GM12878 (cell line): Measurements from ENCODE around the gene CDCA8. TPM values are rescaled to one million over a fixed set of nuclear protein-coding genes. Genes with fewer than 3 reads are reported as not detected.

ENCODE experiments used
- polyA plus RNA-seq, 11 experiments: library from polyadenylated mRNA; depleted of rRNA in 4 of 11; unstranded in 6 of 11; stranded (reverse) in 5 of 11; fragments of >200 nt; fragmentation: Nextera tagmentation in 4 of 11; fragmentation: Illumina TruSeq in 1 of 11; extraction: Ambion mirVana in 4 of 11; extraction: Trizol in 1 of 11; gene quantifications; 1 replicate in 1 of 11; 2 replicates in 10 of 11; pipeline versions ENCODE4 v1.2.1 to v1.2.3, GENCODE V29; 2011 to 2016; ENCODE audit warnings: inconsistent platforms in 2 of 11, missing spikeins in 2 of 11, low read depth in 1 of 11
- small RNA-seq: library from RNA; depleted of rRNA; stranded (forward); fragments of <200 nt; gene quantifications from one replicate; pipeline ENCODE3, GENCODE V24; 2014
- total RNA-seq, 4 experiments: library from RNA; depleted of rRNA in 3 of 4; stranded (reverse); fragments of >200 nt in 3 of 4; fragmentation: Illumina TruSeq in 1 of 4; extraction: Trizol in 1 of 4; gene quantifications; 2 replicates each; pipeline versions ENCODE4 v1.2.1 to v1.2.3, GENCODE V29; 2013 to 2021

Gene CDCA8
- total and polyA plus RNA-seq, 10 of the 15 experiments (the other 5 are each of a cell fraction or from before 2014, with no cell fraction given), result 21.3 to 98.1 (median 61.4) TPM

Small RNA genes lying within 50 kb of the gene (small RNA-seq; reads per million reads assigned to genes)
- gene RF00019, result not detected

Other genes with a start within 250 kb of the CDCA8 start
Only the 7 nearest of the 11 such genes appear.
- gene DNALI1, start 135.6 kb upstream of the CDCA8 start, total RNA-seq (2014; rRNA removed), result not detected in 2 replicates
- not detected in 2 replicates for gene DNALI1, start 135.6 kb upstream of the CDCA8 start, total RNA-seq (2014; rRNA removed; fragmentation: Illumina TruSeq; extraction: Trizol)
- gene DNALI1, start 135.6 kb upstream of the CDCA8 start, total RNA-seq (2021), result not detected in 2 replicates
- not detected in 2 replicates for gene DNALI1, start 135.6 kb upstream of the CDCA8 start, polyA plus RNA-seq (2011; rRNA removed)
- gene DNALI1, start 135.6 kb upstream of the CDCA8 start, polyA plus RNA-seq (2014; fragmentation: Illumina TruSeq; extraction: Trizol), result not detected in 2 replicates
- gene DNALI1, start 135.6 kb upstream of the CDCA8 start, polyA plus RNA-seq (2014; fragmentation: Nextera tagmentation; extraction: Ambion mirVana), result under 1 TPM in 1 of 2 experiments, not detected in 1; 0.03 TPM
- not detected in 2 replicates for gene DNALI1, start 135.6 kb upstream of the CDCA8 start, polyA plus RNA-seq (2014; rRNA removed)
- under 1 TPM; 0.05 to 0.13 TPM for gene DNALI1, start 135.6 kb upstream of the CDCA8 start, polyA plus RNA-seq (2016; fragmentation: Nextera tagmentation; extraction: Ambion mirVana)
- gene GNL2, start 96.6 kb upstream of the CDCA8 start, total RNA-seq (2014; rRNA removed), result 80.0 and 87.7 TPM in 2 replicates
- 153 and 167 TPM in 2 replicates for gene GNL2, start 96.6 kb upstream of the CDCA8 start, total RNA-seq (2014; rRNA removed; fragmentation: Illumina TruSeq; extraction: Trizol)
- gene GNL2, start 96.6 kb upstream of the CDCA8 start, total RNA-seq (2021), result 66.6 and 71.6 TPM in 2 replicates
- 71.8 and 92.8 TPM in 2 replicates for gene GNL2, start 96.6 kb upstream of the CDCA8 start, polyA plus RNA-seq (2011; rRNA removed)
- 138 and 145 TPM in 2 replicates for gene GNL2, start 96.6 kb upstream of the CDCA8 start, polyA plus RNA-seq (2014; fragmentation: Illumina TruSeq; extraction: Trizol)
- 10 to 100 TPM; 64.2 to 91.3 TPM for gene GNL2, start 96.6 kb upstream of the CDCA8 start, polyA plus RNA-seq (2014; fragmentation: Nextera tagmentation; extraction: Ambion mirVana)
- 76.2 and 85.1 TPM in 2 replicates for gene GNL2, start 96.6 kb upstream of the CDCA8 start, polyA plus RNA-seq (2014; rRNA removed)
- 100 to 1,000 TPM; 113 to 118 TPM for gene GNL2, start 96.6 kb upstream of the CDCA8 start, polyA plus RNA-seq (2016; fragmentation: Nextera tagmentation; extraction: Ambion mirVana)
- gene RSPO1, start 57.6 kb upstream of the CDCA8 start, total RNA-seq (2014; rRNA removed), result not detected in 2 replicates
- gene RSPO1, start 57.6 kb upstream of the CDCA8 start, total RNA-seq (2014; rRNA removed; fragmentation: Illumina TruSeq; extraction: Trizol), result not detected in 2 replicates
- gene RSPO1, start 57.6 kb upstream of the CDCA8 start, total RNA-seq (2021), result not detected in 2 replicates
- gene RSPO1, start 57.6 kb upstream of the CDCA8 start, polyA plus RNA-seq (2011; rRNA removed), result not detected in 2 replicates
- gene RSPO1, start 57.6 kb upstream of the CDCA8 start, polyA plus RNA-seq (2014; fragmentation: Illumina TruSeq; extraction: Trizol), result not detected in 2 replicates
- not detected for gene RSPO1, start 57.6 kb upstream of the CDCA8 start, polyA plus RNA-seq (2014; fragmentation: Nextera tagmentation; extraction: Ambion mirVana)
- gene RSPO1, start 57.6 kb upstream of the CDCA8 start, polyA plus RNA-seq (2014; rRNA removed), result not detected in 2 replicates
- not detected for gene RSPO1, start 57.6 kb upstream of the CDCA8 start, polyA plus RNA-seq (2016; fragmentation: Nextera tagmentation; extraction: Ambion mirVana)
- gene EPHA10, start 72.6 kb downstream of the CDCA8 start, total RNA-seq (2014; rRNA removed), result 0.05 TPM in 1 of 2 replicates, not detected in the other
- gene EPHA10, start 72.6 kb downstream of the CDCA8 start, total RNA-seq (2014; rRNA removed; fragmentation: Illumina TruSeq; extraction: Trizol), result not detected in 2 replicates
- not detected in 2 replicates for gene EPHA10, start 72.6 kb downstream of the CDCA8 start, total RNA-seq (2021)
- gene EPHA10, start 72.6 kb downstream of the CDCA8 start, polyA plus RNA-seq (2011; rRNA removed), result 0.03 and 0.05 TPM in 2 replicates
- not detected in 2 replicates for gene EPHA10, start 72.6 kb downstream of the CDCA8 start, polyA plus RNA-seq (2014; fragmentation: Illumina TruSeq; extraction: Trizol)
- gene EPHA10, start 72.6 kb downstream of the CDCA8 start, polyA plus RNA-seq (2014; fragmentation: Nextera tagmentation; extraction: Ambion mirVana), result not detected
- gene EPHA10, start 72.6 kb downstream of the CDCA8 start, polyA plus RNA-seq (2014; rRNA removed), result 0.06 TPM in 1 of 2 replicates, not detected in the other
- gene EPHA10, start 72.6 kb downstream of the CDCA8 start, polyA plus RNA-seq (2016; fragmentation: Nextera tagmentation; extraction: Ambion mirVana), result not detected
- 11.0 and 11.1 TPM in 2 replicates for gene MANEAL, start 101.3 kb downstream of the CDCA8 start, total RNA-seq (2014; rRNA removed)
- gene MANEAL, start 101.3 kb downstream of the CDCA8 start, total RNA-seq (2014; rRNA removed; fragmentation: Illumina TruSeq; extraction: Trizol), result 6.2 and 6.5 TPM in 2 replicates
- gene MANEAL, start 101.3 kb downstream of the CDCA8 start, total RNA-seq (2021), result 8.6 and 9.2 TPM in 2 replicates
- 2.9 and 4.9 TPM in 2 replicates for gene MANEAL, start 101.3 kb downstream of the CDCA8 start, polyA plus RNA-seq (2011; rRNA removed)
- 4.7 and 6.5 TPM in 2 replicates for gene MANEAL, start 101.3 kb downstream of the CDCA8 start, polyA plus RNA-seq (2014; fragmentation: Illumina TruSeq; extraction: Trizol)
- gene MANEAL, start 101.3 kb downstream of the CDCA8 start, polyA plus RNA-seq (2014; fragmentation: Nextera tagmentation; extraction: Ambion mirVana), result 1 to 10 TPM; 3.7 to 4.2 TPM
- 8.8 and 9.0 TPM in 2 replicates for gene MANEAL, start 101.3 kb downstream of the CDCA8 start, polyA plus RNA-seq (2014; rRNA removed)
- gene MANEAL, start 101.3 kb downstream of the CDCA8 start, polyA plus RNA-seq (2016; fragmentation: Nextera tagmentation; extraction: Ambion mirVana), result 1 to 10 TPM in 1 of 2 experiments, under 1 TPM in 1; 0.83 to 1.0 TPM
- 30.4 and 35.8 TPM in 2 replicates for gene C1orf122, start 115.3 kb downstream of the CDCA8 start, total RNA-seq (2014; rRNA removed)
- 6.4 and 6.9 TPM in 2 replicates for gene C1orf122, start 115.3 kb downstream of the CDCA8 start, total RNA-seq (2014; rRNA removed; fragmentation: Illumina TruSeq; extraction: Trizol)
- gene C1orf122, start 115.3 kb downstream of the CDCA8 start, total RNA-seq (2021), result 30.9 TPM in 2 replicates
- 2.6 and 8.4 TPM in 2 replicates for gene C1orf122, start 115.3 kb downstream of the CDCA8 start, polyA plus RNA-seq (2011; rRNA removed)
- 3.0 and 4.6 TPM in 2 replicates for gene C1orf122, start 115.3 kb downstream of the CDCA8 start, polyA plus RNA-seq (2014; fragmentation: Illumina TruSeq; extraction: Trizol)
- gene C1orf122, start 115.3 kb downstream of the CDCA8 start, polyA plus RNA-seq (2014; fragmentation: Nextera tagmentation; extraction: Ambion mirVana), result 1 to 10 TPM; 1.6 to 8.4 TPM
- 30.9 and 35.5 TPM in 2 replicates for gene C1orf122, start 115.3 kb downstream of the CDCA8 start, polyA plus RNA-seq (2014; rRNA removed)
- 10 to 100 TPM; 21.2 to 29.4 TPM for gene C1orf122, start 115.3 kb downstream of the CDCA8 start, polyA plus RNA-seq (2016; fragmentation: Nextera tagmentation; extraction: Ambion mirVana)
- 33.2 and 36.2 TPM in 2 replicates for gene YRDC, start 115.7 kb downstream of the CDCA8 start, total RNA-seq (2014; rRNA removed)
- gene YRDC, start 115.7 kb downstream of the CDCA8 start, total RNA-seq (2014; rRNA removed; fragmentation: Illumina TruSeq; extraction: Trizol), result 19.4 and 20.1 TPM in 2 replicates
- 29.1 and 31.7 TPM in 2 replicates for gene YRDC, start 115.7 kb downstream of the CDCA8 start, total RNA-seq (2021)
- 20.5 and 26.5 TPM in 2 replicates for gene YRDC, start 115.7 kb downstream of the CDCA8 start, polyA plus RNA-seq (2011; rRNA removed)
- 18.5 and 20.9 TPM in 2 replicates for gene YRDC, start 115.7 kb downstream of the CDCA8 start, polyA plus RNA-seq (2014; fragmentation: Illumina TruSeq; extraction: Trizol)
- 10 to 100 TPM in 1 of 2 experiments, 1 to 10 TPM in 1; 4.5 to 15.3 TPM for gene YRDC, start 115.7 kb downstream of the CDCA8 start, polyA plus RNA-seq (2014; fragmentation: Nextera tagmentation; extraction: Ambion mirVana)
- 32.2 and 34.4 TPM in 2 replicates for gene YRDC, start 115.7 kb downstream of the CDCA8 start, polyA plus RNA-seq (2014; rRNA removed)
- 10 to 100 TPM in 1 of 2 experiments, 1 to 10 TPM in 1; 2.9 to 17.4 TPM for gene YRDC, start 115.7 kb downstream of the CDCA8 start, polyA plus RNA-seq (2016; fragmentation: Nextera tagmentation; extraction: Ambion mirVana)